SK-N-SH (cell line): ENCODE measurements around the gene MAGEA8. TPM values are rescaled to one million over a fixed set of nuclear protein-coding genes. Genes with fewer than 3 reads are reported as not detected.
"Not testable (repeated sequence)": the region's sequence is repeated elsewhere in the genome, so short reads cannot be mapped to it uniquely, and the experiment has no call there.

Experiments used
- CTCF ChIA-PET: fragments of 300-600, 350-600 bp; formaldehyde crosslinking; extraction: SDS; loops from one replicate; lab custom pipeline; 2021; lab: Yijun Ruan, JAX
- POLR2A ChIA-PET: fragments of 350-600 bp; sonication (Branson Sonifier 250); formaldehyde crosslinking; extraction: SDS; loops from one replicate; lab custom pipeline; 2020; ENCODE audit warnings: antibody characterized with exemption, inconsistent platforms; lab: Yijun Ruan, JAX
- DNase-seq: peaks from one replicate; pipeline ENCODE4 v3.0.0; 2012
- H2AFZ ChIP-seq: fragments of 200-600 bp; sonication (generic); 2 replicates; pipeline ENCODE4 v1.8.1; 2016; ENCODE audit warnings: antibody characterized with exemption, mild to moderate bottlenecking, low read depth
- H3F3A ChIP-seq: fragments of 200-600 bp; sonication (generic); replicated peaks from 2 replicates; pipeline ENCODE3; 2016; ENCODE audit warnings: antibody characterized with exemption, mild to moderate bottlenecking; ENCODE audit not compliant: insufficient read depth
- H3K27ac ChIP-seq, 2 experiments: fragments of 200-500 bp in 1 of 2; fragments of 200-600 bp in 1 of 2; sonication (Bioruptor generic) in 1 of 2; sonication (generic), shearing (Covaris generic) in 1 of 2; 2 replicates each; pipeline versions ENCODE4 v1.5.1 to v1.6.1; 2014 to 2016; ENCODE audit warnings: low read depth in 2 of 2, inconsistent platforms in 1 of 2, low read length in 1 of 2, mild to moderate bottlenecking in 1 of 2, mixed read lengths in 1 of 2
- H3K27me3 ChIP-seq: fragments of 200-600 bp; sonication (generic), shearing (Covaris generic); 2 replicates; pipeline ENCODE4 v1.6.1; 2016; ENCODE audit warnings: mixed run types; ENCODE audit not compliant: insufficient read depth
- H3K36me3 ChIP-seq, 2 experiments: fragments of 200-500 bp in 1 of 2; fragments of 200-600 bp in 1 of 2; sonication (Bioruptor generic) in 1 of 2; sonication (generic) in 1 of 2; replicated peaks in 1 of 2; 2 replicates each; pipeline versions ENCODE3 to v1.5.1; 2014 to 2016; ENCODE audit warnings: low read length in 1 of 2, mild to moderate bottlenecking in 1 of 2; ENCODE audit not compliant: insufficient read depth in 2 of 2, control insufficient read depth in 1 of 2
- H3K4me1 ChIP-seq, 2 experiments: fragments of 200-500 bp in 1 of 2; fragments of 200-600 bp in 1 of 2; sonication (Bioruptor generic) in 1 of 2; sonication (generic), shearing (Covaris generic) in 1 of 2; 2 replicates each; pipeline versions ENCODE4 v1.5.1 to v1.6.1; 2014 to 2016; ENCODE audit warnings: low read depth in 1 of 2, low read length in 1 of 2, mixed run types in 1 of 2; ENCODE audit not compliant: insufficient read depth in 2 of 2, control insufficient read depth in 1 of 2
- H3K4me2 ChIP-seq: fragments of 200-600 bp; sonication (generic), shearing (Covaris generic); 2 replicates; pipeline ENCODE4 v1.6.1; 2017; ENCODE audit warnings: mixed run types
- H3K4me3 ChIP-seq, 2 experiments: fragments of 200-500 bp in 1 of 2; fragments of 200-600 bp in 1 of 2; sonication (Bioruptor generic) in 1 of 2; sonication (generic), shearing (Covaris generic) in 1 of 2; 2 replicates each; pipeline versions ENCODE4 v1.5.1 to v1.8.1; 2014 to 2016; ENCODE audit warnings: low read depth in 2 of 2, inconsistent platforms in 1 of 2, low read length in 1 of 2, mild to moderate bottlenecking in 1 of 2, mixed read lengths in 1 of 2, moderate library complexity in 1 of 2
- H3K79me2 ChIP-seq: fragments of 200-600 bp; sonication (generic); 2 replicates; pipeline ENCODE4 v1.8.1; 2017; ENCODE audit warnings: mild to moderate bottlenecking; ENCODE audit not compliant: insufficient read depth
- H3K9ac ChIP-seq: fragments of 200-600 bp; sonication (generic); 2 replicates; pipeline ENCODE4 v1.6.1; 2017; ENCODE audit warnings: mixed run types
- H3K9me2 ChIP-seq: fragments of 200-600 bp; sonication (generic); 2 replicates; pipeline ENCODE4 v1.6.1; 2017; ENCODE audit warnings: mixed run types
- H3K9me3 ChIP-seq: fragments of 200-600 bp; sonication (generic); 2 replicates; pipeline ENCODE4 v1.6.1; 2017; ENCODE audit warnings: mixed run types, mild to moderate bottlenecking, moderate library complexity
- H4K20me1 ChIP-seq: fragments of 200-600 bp; sonication (generic); 2 replicates; pipeline ENCODE4 v1.6.1; 2017; ENCODE audit warnings: mild to moderate bottlenecking, mixed run types; ENCODE audit not compliant: insufficient read depth
- WGBS: methylation state at CpG from one replicate; pipeline ENCODE4 v1.1.6; 2017; ENCODE audit warnings: low lambda C conversion rate; 5-methylcytosine and 5-hydroxymethylcytosine counted together
- polyA plus RNA-seq, 3 experiments: library from polyadenylated mRNA; depleted of rRNA; stranded (reverse); fragments of >200 nt; gene quantifications; 2 replicates each; pipeline ENCODE4 v1.2.3, GENCODE V29; 2012

MAGEA8 gene
- polyA plus RNA-seq, 1 of the 3 experiments (the other 2 are of a cell fraction) = 0.20 TPM

- H2AFZ ChIP-seq, H3K4me2 ChIP-seq, H3K27me3 ChIP-seq, H3K27ac ChIP-seq, CTCF ChIA-PET, H3K9me3 ChIP-seq, H3K9me2 ChIP-seq, H3K4me1 ChIP-seq, H3K4me3 ChIP-seq, H3K36me3 ChIP-seq, POLR2A ChIA-PET, H3K79me2 ChIP-seq, H3K9ac ChIP-seq, DNase-seq, H3F3A ChIP-seq, H4K20me1 ChIP-seq: not testable (repeated sequence)
- WGBS = no CpG with 5 or more reads among the region's 1 CpG
These were observed 46.9 kb downstream of the MAGEA8 start for GRCh38 chrX:149927964-149928258.

GRCh38 chrX:149928635-149929034 is 47.7 kb downstream of the MAGEA8 start:
- H3K36me3 ChIP-seq, H3K9ac ChIP-seq, H3K4me3 ChIP-seq, H3K9me3 ChIP-seq, POLR2A ChIA-PET, H3K79me2 ChIP-seq, H2AFZ ChIP-seq, H3K9me2 ChIP-seq, H3K27me3 ChIP-seq, H3K4me1 ChIP-seq, H4K20me1 ChIP-seq, CTCF ChIA-PET, H3K4me2 ChIP-seq, H3F3A ChIP-seq, DNase-seq, H3K27ac ChIP-seq: not testable (repeated sequence)
- WGBS = no CpG with 5 or more reads among the region's 1 CpG

- H3K9me2 ChIP-seq, H3K27ac ChIP-seq, H3K4me1 ChIP-seq, H3K36me3 ChIP-seq, POLR2A ChIA-PET, H3K27me3 ChIP-seq, CTCF ChIA-PET, H4K20me1 ChIP-seq, H3K9ac ChIP-seq, H3K4me3 ChIP-seq, H3K4me2 ChIP-seq, DNase-seq, H3K9me3 ChIP-seq, H2AFZ ChIP-seq, H3K79me2 ChIP-seq, H3F3A ChIP-seq: not testable (repeated sequence)
- 60% methylated on average over 1 of the region's 7 CpGs for WGBS
These were observed 48.4 kb downstream of the MAGEA8 start, which contains the start of gene HSFX4 for GRCh38 chrX:149929400-149929799. Gene HSFX4 (plus strand): TSS chrX:149929573. CDS start chrX:149929645, 72 bp downstream.

- H3K79me2 ChIP-seq, H3K4me2 ChIP-seq, CTCF ChIA-PET, H3K4me3 ChIP-seq, H2AFZ ChIP-seq, H3F3A ChIP-seq, H3K4me1 ChIP-seq, H3K27ac ChIP-seq, H3K36me3 ChIP-seq, H4K20me1 ChIP-seq, H3K9me3 ChIP-seq, H3K9ac ChIP-seq, H3K9me2 ChIP-seq, POLR2A ChIA-PET, DNase-seq, H3K27me3 ChIP-seq: not testable (repeated sequence)
- WGBS = 45% methylated on average over 2 of the region's 4 CpGs
These were observed 50.4 kb downstream of the MAGEA8 start for GRCh38 chrX:149931355-149931754.

- H2AFZ ChIP-seq, H3K27ac ChIP-seq, H3K4me3 ChIP-seq, H3K4me1 ChIP-seq, H3K27me3 ChIP-seq, H3K79me2 ChIP-seq, H3K9ac ChIP-seq, H3F3A ChIP-seq, CTCF ChIA-PET, H3K9me3 ChIP-seq, H3K4me2 ChIP-seq, H3K36me3 ChIP-seq, H3K9me2 ChIP-seq, H4K20me1 ChIP-seq, DNase-seq, POLR2A ChIA-PET: not testable (repeated sequence)
- 75% methylated on average over 2 of the region's 2 CpGs for WGBS
These were observed 51.2 kb downstream of the MAGEA8 start for GRCh38 chrX:149932150-149932549.

- H3K9me2 ChIP-seq, H4K20me1 ChIP-seq, H3F3A ChIP-seq, H3K9me3 ChIP-seq, DNase-seq, H3K4me3 ChIP-seq, H3K27ac ChIP-seq, H3K36me3 ChIP-seq, H3K4me1 ChIP-seq, H3K79me2 ChIP-seq, H3K9ac ChIP-seq, CTCF ChIA-PET, H2AFZ ChIP-seq, POLR2A ChIA-PET, H3K4me2 ChIP-seq, H3K27me3 ChIP-seq: not testable (repeated sequence)
- no CpG with 5 or more reads among the region's 5 CpGs for WGBS
These were observed 52.0 kb downstream of the MAGEA8 start for GRCh38 chrX:149932970-149933369.

- H3F3A ChIP-seq, POLR2A ChIA-PET, H3K27ac ChIP-seq, CTCF ChIA-PET, H4K20me1 ChIP-seq, H3K9me2 ChIP-seq, H3K79me2 ChIP-seq, H3K9me3 ChIP-seq, DNase-seq, H3K9ac ChIP-seq, H2AFZ ChIP-seq, H3K36me3 ChIP-seq, H3K27me3 ChIP-seq, H3K4me3 ChIP-seq, H3K4me1 ChIP-seq, H3K4me2 ChIP-seq: not testable (repeated sequence)
- WGBS = 40% methylated on average over 3 of the region's 21 CpGs
These were observed 52.6 kb downstream of the MAGEA8 start for GRCh38 chrX:149933547-149933946.
